Fibroblast of lung (primary cell): ENCODE data around the gene CDC42SE2.

ENCODE experiments used
- CTCF ChIP-seq, 2 donors: IDR thresholded peaks in 1 of 2; conservative IDR thresholded peaks in 1 of 2; 1 replicate in 1 of 2; 2 replicates in 1 of 2; pipeline ENCODE4 v1.5.1; 2011 to 2012; ENCODE audit warnings: low read length in 2 of 2, control low read depth in 1 of 2, inconsistent platforms in 1 of 2, low read depth in 1 of 2, mild to moderate bottlenecking in 1 of 2
- EZH2 ChIP-seq: IDR thresholded peaks from 2 replicates; pipeline ENCODE4 v1.5.1; 2012; ENCODE audit warnings: low read length, control low read depth, mild to moderate bottlenecking; ENCODE audit errors: missing control alignments

DNA sequence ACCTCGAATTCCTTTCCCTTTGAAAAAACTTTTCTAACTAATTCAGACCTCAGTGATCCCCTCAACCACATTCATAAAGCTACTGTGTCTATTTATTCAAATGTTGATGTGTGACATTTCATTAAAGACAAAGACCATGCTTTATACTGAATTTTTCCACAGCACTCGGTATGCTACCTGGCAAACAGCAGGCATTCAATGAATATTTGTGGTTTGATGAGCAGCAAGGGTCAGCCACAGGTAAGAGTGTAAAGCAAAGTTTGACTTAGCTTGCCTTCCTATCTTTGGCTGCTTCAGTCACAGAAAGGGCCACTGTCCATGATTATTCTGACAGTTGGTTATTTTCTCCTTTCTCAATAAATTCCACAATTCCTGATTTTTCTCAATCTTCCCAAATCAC, 5.1 kb upstream of the CDC42SE2 start:
- no peak for TF ChIP-seq CTCF (conservative IDR thresholded peaks at IDR 0.05 in 1 of 2, IDR thresholded peaks at IDR 0.05 in 1 of 2; ENCODE audit: low read depth in 1 of 2, low read length in 2 of 2)
- no peak for TF ChIP-seq EZH2
